HG02759 (cell line): ENCODE measurements around the gene DUSP10.

Experiments used
- ATAC-seq: cut with Tn5 transposase; IDR thresholded peaks from one replicate; pipeline ENCODE4 v1.9.1; 2021; ENCODE audit warnings: mild to moderate bottlenecking, moderate library complexity; ENCODE audit not compliant: unreplicated experiment

Gene DUSP10

GRCh38 chr1:221741703-221742554 is at the start of gene DUSP10:
Gene DUSP10, minus strand, starts transcription at chr1:221742089. Its CDS starts 2,345 bp downstream, at chr1:221739744.
- peak; percentile 82 for ATAC-seq

GRCh38 chr1:221788466-221788865 is 46.6 kb upstream of the DUSP10 start:
- ATAC-seq: no peak

- no peak for ATAC-seq
These were observed 44.8 kb upstream of the DUSP10 start for GRCh38 chr1:221786647-221787046.

- ATAC-seq: no peak
These were observed 42.0 kb upstream of the DUSP10 start for GRCh38 chr1:221783936-221784335.

GRCh38 chr1:221783437-221783836 is 41.5 kb upstream of the DUSP10 start:
- ATAC-seq: no peak

- no peak for ATAC-seq
These were observed 41.1 kb upstream of the DUSP10 start for GRCh38 chr1:221782970-221783369.

GRCh38 chr1:221782477-221782876 is 40.6 kb upstream of the DUSP10 start:
- ATAC-seq: no peak

- no peak for ATAC-seq
These were observed 39.3 kb upstream of the DUSP10 start for GRCh38 chr1:221781102-221781755.

- ATAC-seq: no peak
These were observed 38.3 kb upstream of the DUSP10 start for GRCh38 chr1:221780175-221780574.

GRCh38 chr1:221779771-221780170 is 37.9 kb upstream of the DUSP10 start:
- ATAC-seq: no peak

- peak; percentile 32 for ATAC-seq
These were observed 36.8 kb upstream of the DUSP10 start for GRCh38 chr1:221778535-221779142.

GRCh38 chr1:221778125-221778524 is 36.2 kb upstream of the DUSP10 start:
- ATAC-seq: peak; percentile 26

GRCh38 chr1:221777431-221778072 is 35.7 kb upstream of the DUSP10 start:
- ATAC-seq: peak; percentile 62

- ATAC-seq: peak; percentile 31
These were observed 34.8 kb upstream of the DUSP10 start for GRCh38 chr1:221776495-221777301.

GRCh38 chr1:221775206-221775605 is 33.3 kb upstream of the DUSP10 start:
- ATAC-seq: no peak

- no peak for ATAC-seq
These were observed 32.4 kb upstream of the DUSP10 start for GRCh38 chr1:221774054-221774842.

GRCh38 chr1:221773383-221773782 is 31.5 kb upstream of the DUSP10 start:
- ATAC-seq: no peak

GRCh38 chr1:221772117-221772516 is 30.2 kb upstream of the DUSP10 start:
- ATAC-seq: no peak

GRCh38 chr1:221768444-221769066 is 26.7 kb upstream of the DUSP10 start:
- no peak for ATAC-seq
